HG03196 (cell line): ENCODE data around the gene KIFC3.
"Not testable (repeated sequence)": the region's sequence is repeated elsewhere in the genome, so short reads cannot be mapped to it uniquely, and the experiment has no call there.

Experiments
- ATAC-seq: cut with Tn5 transposase; IDR thresholded peaks from one replicate; pipeline ENCODE4 v1.9.1; 2021; ENCODE audit not compliant: unreplicated experiment

The KIFC3 gene

GRCh38 chr16:57807252-57807967 lies 5.1 kb upstream of the KIFC3 start:
- ATAC-seq, result no peak

GRCh38 chr16:57805176-57805575 lies 2.9 kb upstream of the KIFC3 start:
- ATAC-seq, result no peak

DNA sequence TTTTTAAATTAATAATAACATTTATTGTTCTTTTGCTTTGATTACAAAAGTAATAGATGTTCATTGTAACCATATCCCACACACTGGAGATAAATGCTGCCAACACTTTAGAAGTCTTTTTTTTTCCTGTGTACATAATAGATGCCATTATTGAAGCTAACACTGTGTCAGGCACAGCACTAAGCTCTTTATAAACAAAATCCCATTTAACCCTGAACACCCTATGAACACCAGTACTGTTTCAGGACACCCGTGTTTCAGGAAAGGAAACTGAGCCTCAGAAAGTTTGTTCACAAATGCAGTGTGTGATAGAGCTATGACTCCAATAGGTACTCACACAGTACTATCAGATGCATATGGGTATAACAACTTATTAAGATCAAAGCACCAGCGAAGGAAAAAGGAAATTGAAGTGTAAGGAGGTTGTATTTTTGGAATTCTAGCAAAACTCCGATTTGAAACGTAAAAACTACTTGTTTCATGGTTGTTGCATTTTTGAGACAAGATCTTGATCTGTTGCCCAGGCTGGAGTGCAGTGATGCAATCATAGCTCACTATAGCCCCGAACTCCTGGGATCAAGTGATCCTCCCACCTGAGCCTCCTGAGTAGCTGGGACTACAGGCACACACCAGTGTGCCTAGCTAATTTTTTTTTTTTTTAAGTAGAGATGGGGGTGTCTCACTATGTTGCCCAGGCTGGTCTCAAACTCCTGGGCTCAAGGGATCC lies 2.0 kb upstream of the KIFC3 start:
- ATAC-seq, result no peak

- ATAC-seq, result no peak
Observed at GRCh38 chr16:57803134-57803990, 1.1 kb upstream of the KIFC3 start.

DNA sequence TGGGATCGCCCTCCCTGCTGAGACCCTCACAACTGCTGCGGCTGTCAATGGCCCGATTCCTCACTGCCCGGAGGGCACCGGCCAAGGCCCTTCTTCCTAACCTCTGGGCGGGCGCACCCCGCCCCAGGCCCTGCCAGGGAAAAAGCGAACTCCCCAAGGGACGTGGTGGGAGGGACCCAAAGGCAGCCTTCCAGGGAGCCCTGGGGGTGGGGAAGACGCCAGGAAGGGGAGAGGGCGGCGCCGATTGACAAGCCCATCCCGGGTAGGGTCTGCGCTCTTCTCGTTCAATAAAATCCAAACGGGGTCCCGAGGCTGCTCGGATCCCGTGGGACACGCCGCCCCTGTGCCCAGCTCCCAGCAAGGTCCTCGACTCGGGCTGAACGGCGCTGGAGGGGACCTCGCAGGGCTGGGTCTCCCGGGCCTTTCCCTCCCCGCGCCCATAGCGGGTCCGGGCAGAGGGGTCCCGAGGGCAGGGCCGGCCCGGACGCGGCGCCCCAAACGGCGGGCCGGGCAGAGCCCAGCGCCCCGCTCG lies 416 bp downstream of the KIFC3 start:
- ATAC-seq, result no peak

DNA sequence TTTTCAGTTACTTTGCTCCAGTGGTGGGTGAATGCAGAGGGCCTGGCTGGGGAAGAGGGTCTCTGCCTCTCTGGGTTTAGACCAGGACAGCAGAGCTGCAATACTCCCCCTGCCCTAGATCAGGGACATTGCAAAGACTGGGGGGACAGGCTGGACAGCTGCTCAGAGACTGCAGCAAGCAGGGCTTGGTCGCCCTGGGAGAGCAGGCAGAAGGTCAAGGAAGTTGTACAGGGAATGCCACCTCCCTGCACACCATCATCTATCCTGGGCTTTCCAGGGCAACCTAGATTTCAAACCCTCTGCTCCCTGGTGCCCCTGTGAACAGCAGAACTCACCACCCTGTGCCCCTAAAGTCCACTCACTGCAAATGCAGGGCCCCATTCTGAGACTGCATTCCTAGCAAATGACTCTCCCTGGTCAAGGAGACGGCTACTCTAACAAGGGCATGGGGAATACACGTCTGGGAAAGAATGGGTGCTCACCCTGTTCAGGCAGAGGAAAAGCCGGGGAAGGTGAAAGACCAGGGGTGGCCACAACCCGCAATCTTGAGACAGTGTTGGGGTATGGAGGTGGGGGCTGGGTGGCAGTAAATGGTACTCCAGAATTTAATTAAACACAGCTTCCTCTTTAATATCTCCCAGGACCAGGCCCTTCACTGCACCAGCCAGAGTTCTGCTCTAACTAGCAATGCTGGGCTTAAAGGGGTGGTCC lies 1.0 kb downstream of the KIFC3 start:
- no peak for ATAC-seq

DNA sequence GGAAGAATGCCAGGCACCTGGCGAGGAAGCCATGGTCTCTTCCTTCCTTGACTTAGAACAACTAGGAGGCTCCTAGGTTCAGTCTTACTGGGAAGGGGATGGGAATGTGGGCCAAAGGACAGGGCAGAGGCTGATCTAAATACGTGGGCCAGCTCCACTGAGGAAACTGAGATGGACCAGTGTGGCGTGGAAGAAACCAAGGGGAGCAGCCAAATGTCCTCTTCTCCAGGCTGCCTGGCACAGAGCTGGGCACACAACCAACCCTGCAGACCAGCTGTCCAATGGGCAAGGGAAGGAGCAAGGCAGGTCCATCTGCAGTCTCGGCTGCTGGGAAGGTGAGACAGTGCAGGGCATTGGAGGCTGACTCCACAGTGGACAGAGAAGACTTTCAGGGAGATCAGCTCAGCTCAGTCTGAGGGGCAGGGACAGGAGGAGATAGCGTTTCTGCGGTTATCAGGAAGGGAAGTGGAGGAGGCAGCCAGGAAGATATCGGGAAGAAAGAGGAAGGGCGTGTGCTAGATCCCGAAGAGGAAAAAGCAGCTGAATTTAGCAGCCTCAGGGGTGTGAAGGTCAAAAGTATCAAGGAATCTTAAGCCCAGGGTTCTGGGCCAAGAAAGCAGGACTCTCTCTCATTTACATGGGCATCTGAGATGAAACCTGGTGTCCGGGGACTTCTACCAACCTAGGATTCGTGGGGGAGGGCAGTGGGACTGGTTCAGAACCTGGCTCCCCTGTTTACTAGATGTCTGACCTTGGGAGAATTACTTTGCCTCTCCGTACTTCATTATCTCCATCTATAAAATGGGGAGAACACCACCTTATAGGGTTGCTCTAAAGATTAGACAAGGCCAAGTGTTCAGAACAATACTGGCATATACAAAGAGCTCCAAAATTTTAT lies 1.8 kb downstream of the KIFC3 start:
- no peak for ATAC-seq

- no peak for ATAC-seq
Observed at GRCh38 chr16:57799600-57800199, 2.6 kb downstream of the KIFC3 start.

DNA sequence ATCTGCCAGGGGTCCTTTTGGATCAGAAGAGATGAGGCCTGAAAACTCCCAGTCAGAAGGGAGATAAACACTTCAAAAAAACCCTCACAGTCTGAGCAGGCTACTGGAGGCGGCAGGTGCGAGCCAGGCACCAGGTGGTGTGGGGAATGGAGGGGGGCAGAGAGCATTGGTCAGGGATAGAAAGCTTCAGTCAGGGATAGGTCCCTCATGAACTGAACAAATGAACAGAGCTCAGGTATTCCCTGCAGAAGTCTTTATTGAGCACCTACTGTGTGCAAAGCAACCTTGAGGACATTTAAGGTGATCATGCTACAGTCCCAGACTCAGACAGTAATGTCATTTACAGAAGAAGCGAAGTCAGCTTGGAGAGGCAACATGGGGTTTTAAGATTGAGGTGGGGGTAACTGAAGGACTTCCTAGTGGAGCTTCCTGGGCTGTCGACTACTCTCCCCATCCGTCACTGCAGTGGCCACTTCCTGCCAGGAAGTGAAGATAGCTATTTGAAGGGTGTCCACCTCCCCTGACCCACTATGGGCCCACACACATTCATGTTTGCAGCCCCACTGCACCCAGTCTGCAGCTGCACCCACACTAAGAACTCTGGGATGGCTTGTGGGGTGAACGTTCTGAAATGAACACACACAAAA lies 3.2 kb downstream of the KIFC3 start:
- ATAC-seq, result no peak

- no peak for ATAC-seq
Observed at GRCh38 chr16:57798267-57798810, 4.0 kb downstream of the KIFC3 start.

DNA sequence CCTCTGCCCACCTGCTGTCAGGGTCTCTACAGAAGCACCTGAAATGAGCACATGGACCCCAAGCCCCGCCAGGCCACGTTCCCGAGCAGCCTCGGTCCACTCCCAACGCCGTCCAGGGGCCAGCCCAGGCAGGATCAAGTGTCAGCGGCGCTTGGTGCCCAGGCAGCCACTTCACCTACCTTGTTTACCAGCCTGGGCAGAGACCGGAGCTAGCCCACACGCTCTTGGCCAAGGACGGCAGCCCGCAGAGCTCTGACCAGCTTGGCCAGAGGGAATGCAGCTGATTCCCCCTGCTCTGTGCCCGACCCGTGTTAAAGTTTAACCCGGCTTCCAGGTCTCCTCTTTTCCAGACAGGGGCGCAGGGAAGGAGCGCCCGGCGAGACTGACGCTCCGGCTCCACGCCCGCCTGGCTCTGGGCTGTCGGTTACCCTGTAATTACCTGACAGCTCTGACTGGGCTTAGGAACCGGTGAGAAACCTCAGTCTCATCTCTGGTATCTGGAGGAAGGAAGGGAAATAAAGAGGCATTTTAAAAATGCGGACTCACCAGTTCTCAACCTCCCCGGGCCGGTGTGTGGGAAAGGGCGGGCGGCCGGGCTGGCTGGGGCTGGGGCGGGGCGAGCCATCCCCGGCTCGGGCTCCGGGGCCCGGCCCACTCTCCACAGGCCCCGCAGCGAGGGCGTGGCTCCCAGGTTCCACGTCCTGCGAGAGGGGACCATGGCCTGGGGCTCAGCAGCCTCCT lies 4.6 kb downstream of the KIFC3 start:
- ATAC-seq, result no peak

DNA sequence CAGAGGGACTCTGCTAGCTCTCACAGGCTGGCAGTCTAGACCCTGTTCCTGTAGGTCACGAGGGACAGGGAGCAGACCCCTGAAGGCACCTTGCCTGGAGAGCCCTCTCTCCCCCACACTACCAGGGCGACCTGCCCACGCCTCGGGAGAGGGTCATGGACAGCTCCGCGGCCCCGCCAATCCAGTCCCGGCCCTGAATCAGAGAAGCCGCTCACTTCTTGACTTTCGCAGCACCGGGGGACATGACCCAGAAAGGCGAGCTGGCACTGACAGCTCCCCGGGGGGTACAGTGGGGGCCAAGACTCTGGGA lies 5.1 kb downstream of the KIFC3 start:
- ATAC-seq, result no peak

DNA sequence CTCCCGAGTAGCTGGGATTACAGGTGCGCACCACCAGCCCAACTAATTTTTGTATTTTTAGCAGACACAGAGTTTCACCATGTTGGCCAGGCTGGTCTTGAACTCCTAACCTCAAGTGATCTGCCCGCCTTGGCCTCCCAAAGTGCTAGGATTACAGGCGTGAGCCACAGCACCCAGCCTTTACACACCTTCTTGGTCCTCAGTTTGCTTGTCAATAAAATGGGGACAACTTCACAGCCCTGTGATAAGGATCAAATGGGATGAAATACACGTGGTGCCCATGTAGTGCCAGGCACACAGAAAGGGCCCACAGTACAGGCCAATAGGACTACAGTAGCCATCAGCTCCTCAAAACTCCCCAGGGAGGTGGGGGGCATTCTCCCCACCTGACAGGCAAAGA lies 6.3 kb downstream of the KIFC3 start:
- not testable (repeated sequence) for ATAC-seq

GRCh38 chr16:57795431-57795878 lies 6.8 kb downstream of the KIFC3 start:
- ATAC-seq, result no peak

DNA sequence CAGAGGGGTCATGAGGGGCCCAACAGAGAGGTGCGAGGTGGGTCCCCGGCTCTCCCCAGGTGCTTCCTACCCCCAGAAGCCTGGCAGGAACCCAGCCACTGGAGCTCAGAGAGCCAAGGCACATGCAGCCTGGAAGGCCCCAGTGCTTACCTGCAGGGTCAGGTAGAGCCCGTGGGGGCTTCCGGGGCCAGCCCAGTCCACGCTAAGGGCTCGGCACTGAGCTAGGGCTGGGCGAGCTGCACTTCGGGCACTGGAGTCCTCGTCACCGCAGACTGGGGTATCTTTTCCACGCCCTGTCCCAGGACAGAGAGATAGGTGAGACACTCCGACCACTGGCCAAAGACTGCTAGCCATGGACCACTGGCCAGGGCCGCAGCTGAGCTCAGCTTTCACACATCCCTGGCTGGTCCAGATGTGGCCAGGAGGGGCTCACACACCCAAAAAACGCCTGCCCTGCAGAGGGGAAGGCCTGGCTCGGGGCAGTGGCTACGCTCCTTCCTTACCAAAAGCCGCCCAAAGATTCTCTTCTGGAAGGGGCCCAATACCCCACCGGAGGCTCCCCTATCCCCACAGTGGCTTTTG lies 7.4 kb downstream of the KIFC3 start:
- ATAC-seq, result no peak

DNA sequence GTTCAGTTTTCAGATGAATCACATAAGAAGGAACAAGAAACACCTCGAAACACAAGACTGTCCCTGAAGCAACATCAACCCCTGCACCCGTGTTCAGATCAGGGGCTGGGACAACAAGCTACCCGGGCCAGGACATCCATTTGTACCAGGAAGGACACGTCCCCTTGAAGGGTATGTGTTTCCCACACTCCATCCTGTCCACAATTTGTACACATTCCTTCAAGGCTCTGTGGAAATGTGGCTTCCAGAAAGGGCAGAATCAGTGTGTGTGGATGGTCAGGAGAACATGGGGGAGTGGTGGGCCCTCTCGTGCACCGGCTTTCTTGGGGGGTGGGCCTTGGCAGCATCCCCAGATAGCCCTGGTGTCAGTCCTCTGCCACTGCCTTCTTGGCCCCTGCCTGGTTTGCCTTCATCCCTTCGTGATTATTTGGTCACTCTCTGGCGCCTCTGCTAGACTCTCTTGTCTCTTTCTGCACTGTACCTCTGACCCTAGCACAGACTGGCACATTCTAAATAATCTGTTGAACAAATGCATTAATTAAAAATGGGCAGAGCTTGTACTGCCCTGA lies 10.3 kb downstream of the KIFC3 start:
- ATAC-seq, result no peak

DNA sequence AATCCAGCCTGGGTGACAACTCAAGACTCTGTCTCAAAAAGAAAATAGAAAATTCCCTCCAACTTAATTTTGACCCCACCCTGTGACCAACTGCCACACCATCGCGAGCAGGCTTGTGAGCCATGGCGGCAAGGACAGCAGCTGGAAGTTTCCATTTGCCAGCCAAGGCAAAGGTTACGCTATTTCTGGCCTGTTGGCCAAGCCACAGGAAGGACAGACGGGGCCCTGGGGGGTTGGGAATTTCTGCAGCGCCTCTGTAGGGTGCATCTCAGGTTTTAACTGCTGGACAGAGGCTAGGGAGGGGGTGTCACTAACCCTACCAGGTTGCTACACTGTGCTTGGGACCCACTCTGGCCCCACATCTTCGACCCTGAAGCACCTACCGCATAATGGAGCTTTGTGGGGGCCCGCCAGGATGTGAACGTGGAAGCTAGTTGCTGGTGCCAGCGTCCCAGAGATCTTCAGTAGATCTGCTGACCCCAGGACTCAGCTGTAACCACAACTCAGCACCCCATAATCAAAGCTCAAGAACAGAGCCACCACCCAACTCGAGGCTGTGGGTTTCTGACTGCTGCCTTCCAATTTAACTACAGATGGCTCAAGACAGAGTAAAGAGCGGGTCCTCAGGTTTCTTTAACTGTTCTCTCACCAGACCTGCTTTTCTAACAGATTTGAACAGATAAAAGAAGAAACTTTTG lies 10.9 kb downstream of the KIFC3 start:
- no peak for ATAC-seq
